Femur (tissue), 1 donor: Measurements from ENCODE around the gene SLC9A9.

Experiments used
- DNase-seq: peaks from one replicate; pipeline ENCODE4 v3.0.0-alpha.2; 2017

The SLC9A9 gene

GRCh38 chr3:143344516-143345165 is 503.6 kb downstream of the SLC9A9 start:
- no peak for DNase-seq

GRCh38 chr3:143343944-143344343 is 504.3 kb downstream of the SLC9A9 start:
- no peak for DNase-seq

GRCh38 chr3:143343031-143343430 is 505.2 kb downstream of the SLC9A9 start:
- no peak for DNase-seq

- no peak for DNase-seq
Measured at GRCh38 chr3:143339451-143339850, 508.8 kb downstream of the SLC9A9 start.

GRCh38 chr3:143337387-143337786 is 510.9 kb downstream of the SLC9A9 start:
- no peak for DNase-seq

- no peak for DNase-seq
Measured at GRCh38 chr3:143334231-143334630, 514.0 kb downstream of the SLC9A9 start.

- DNase-seq: no peak
Measured at GRCh38 chr3:143333367-143333766, 514.9 kb downstream of the SLC9A9 start.

GRCh38 chr3:143332026-143332425 is 516.2 kb downstream of the SLC9A9 start:
- no peak for DNase-seq

- no peak for DNase-seq
Measured at GRCh38 chr3:143331350-143331749, 516.9 kb downstream of the SLC9A9 start.

GRCh38 chr3:143330296-143330868 is 517.9 kb downstream of the SLC9A9 start:
- no peak for DNase-seq

GRCh38 chr3:143329567-143330211 is 518.6 kb downstream of the SLC9A9 start:
- peak; percentile 77 for DNase-seq

GRCh38 chr3:143328451-143328850 is 519.8 kb downstream of the SLC9A9 start:
- no peak for DNase-seq

- DNase-seq: no peak
Measured at GRCh38 chr3:143326983-143327778, 521.1 kb downstream of the SLC9A9 start.

- DNase-seq: no peak
Measured at GRCh38 chr3:143321058-143321769, 527.1 kb downstream of the SLC9A9 start.

GRCh38 chr3:143315766-143316165 is 532.5 kb downstream of the SLC9A9 start:
- DNase-seq: no peak

GRCh38 chr3:143314251-143315093 is 533.8 kb downstream of the SLC9A9 start:
- DNase-seq: peak; percentile 58

- DNase-seq: no peak
Measured at GRCh38 chr3:143313893-143314188, 534.4 kb downstream of the SLC9A9 start.

- DNase-seq: no peak
Measured at GRCh38 chr3:143313025-143313892, 535.0 kb downstream of the SLC9A9 start.

- no peak for DNase-seq
Measured at GRCh38 chr3:143311096-143311495, 537.2 kb downstream of the SLC9A9 start.

GRCh38 chr3:143309705-143310104 is 538.6 kb downstream of the SLC9A9 start:
- no peak for DNase-seq

GRCh38 chr3:143307613-143308183 is 540.6 kb downstream of the SLC9A9 start:
- DNase-seq: no peak
